Epithelial cell of esophagus (primary cell): Measurements from ENCODE around the gene NPRL2.

Experiments
- DNase-seq: peaks from one replicate; pipeline ENCODE4 v3.0.0; 2010; ENCODE audit warnings: low read depth
- H3K4me3 ChIP-seq: 2 replicates; pipeline ENCODE4 v1.5.1; 2011; ENCODE audit warnings: mild to moderate bottlenecking, low read length, control low read depth
- TF ChIP-seq, protein P1 (sequence below): IDR thresholded peaks from 2 replicates; pipeline ENCODE4 v1.5.1; 2011; ENCODE audit warnings: low read depth, mild to moderate bottlenecking, low read length, control low read depth, inconsistent platforms; ENCODE audit not compliant: insufficient read depth; ENCODE audit errors: missing control alignments

The NPRL2 gene

GRCh38 chr3:50322386-50323091, 28.0 kb downstream of the NPRL2 start, which contains the start of gene HYAL2:
Gene HYAL2, minus strand, starts transcription at chr3:50322745. Its CDS starts 2,256 bp downstream, at chr3:50320489.
- TF ChIP-seq, protein P1, sequence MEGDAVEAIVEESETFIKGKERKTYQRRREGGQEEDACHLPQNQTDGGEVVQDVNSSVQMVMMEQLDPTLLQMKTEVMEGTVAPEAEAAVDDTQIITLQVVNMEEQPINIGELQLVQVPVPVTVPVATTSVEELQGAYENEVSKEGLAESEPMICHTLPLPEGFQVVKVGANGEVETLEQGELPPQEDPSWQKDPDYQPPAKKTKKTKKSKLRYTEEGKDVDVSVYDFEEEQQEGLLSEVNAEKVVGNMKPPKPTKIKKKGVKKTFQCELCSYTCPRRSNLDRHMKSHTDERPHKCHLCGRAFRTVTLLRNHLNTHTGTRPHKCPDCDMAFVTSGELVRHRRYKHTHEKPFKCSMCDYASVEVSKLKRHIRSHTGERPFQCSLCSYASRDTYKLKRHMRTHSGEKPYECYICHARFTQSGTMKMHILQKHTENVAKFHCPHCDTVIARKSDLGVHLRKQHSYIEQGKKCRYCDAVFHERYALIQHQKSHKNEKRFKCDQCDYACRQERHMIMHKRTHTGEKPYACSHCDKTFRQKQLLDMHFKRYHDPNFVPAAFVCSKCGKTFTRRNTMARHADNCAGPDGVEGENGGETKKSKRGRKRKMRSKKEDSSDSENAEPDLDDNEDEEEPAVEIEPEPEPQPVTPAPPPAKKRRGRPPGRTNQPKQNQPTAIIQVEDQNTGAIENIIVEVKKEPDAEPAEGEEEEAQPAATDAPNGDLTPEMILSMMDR = no peak
- DNase-seq = no peak
- peak within 1 kb of the TSS; percentile 92 for H3K4me3 ChIP-seq

- H3K4me3 ChIP-seq = peak overlapping the region; percentile 92
- DNase-seq = no peak
- TF ChIP-seq, protein P1 = no peak
Measured at GRCh38 chr3:50322115-50322385, 28.5 kb downstream of the NPRL2 start.

DNA sequence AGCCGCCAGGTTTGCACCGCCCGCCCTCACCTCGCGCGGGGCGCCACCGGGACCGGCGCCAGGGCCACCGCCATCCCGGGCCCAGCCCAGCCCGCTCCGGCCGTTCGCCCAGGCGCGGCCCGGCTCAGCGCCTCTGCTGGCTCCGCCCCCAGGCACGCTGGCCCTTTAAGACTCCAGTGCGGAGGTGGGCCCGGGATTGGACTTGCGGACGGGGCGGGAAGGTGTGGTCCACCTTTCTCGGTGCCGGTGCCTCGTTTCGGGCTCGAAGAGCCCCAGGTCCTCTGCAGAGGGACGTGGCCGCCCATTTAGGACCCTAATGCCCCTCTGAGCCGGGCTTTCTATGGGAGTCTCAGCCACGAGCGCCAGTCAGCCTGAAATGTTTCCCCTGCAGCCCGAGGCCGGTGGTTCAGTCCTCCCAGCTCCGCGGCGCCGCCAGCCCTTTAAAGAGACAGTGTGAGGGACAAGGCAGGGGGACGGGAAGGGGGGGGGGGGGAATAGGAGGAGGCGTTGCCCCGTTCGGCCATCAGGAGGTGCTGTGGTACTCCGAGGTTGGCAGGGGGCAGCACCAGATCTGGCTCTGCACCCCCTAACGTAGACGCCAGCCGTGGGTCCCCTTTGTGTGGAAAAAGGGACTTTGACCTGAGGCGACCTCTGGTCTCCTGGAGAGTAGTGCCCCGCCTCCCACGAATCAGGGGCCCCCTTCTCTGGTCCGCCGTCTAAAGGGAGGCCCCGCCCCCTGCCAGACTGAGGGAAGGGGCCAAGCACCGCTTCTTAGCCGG, 29.1 kb downstream of the NPRL2 start:
- peak; percentile 92 for DNase-seq
- TF ChIP-seq, protein P1 = peak; percentile 36
- H3K4me3 ChIP-seq = peak overlapping the region; percentile 92

DNA sequence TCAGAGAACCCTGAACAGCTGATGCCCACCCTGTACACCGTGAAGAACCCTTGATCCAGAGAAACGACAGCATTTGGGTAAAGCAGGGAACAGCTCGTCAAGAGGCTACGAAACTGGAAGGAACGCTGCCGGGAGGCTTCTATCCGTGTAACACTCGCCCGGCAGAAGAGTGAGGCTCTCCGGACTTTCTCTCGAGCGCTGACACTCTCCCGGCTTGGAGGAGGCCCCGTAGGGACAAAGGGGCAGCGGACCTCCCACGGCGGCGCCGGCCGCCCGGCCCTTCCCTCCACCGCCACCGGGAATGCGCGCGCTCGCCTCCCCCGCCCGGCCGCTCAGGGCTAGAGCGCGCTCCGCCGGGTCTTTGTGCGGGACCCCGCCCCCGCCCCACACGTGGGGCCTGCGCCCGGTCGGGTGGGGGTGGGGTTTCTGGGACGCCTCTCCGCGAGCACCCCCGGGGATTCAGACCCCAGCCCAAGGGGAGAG, 29.7 kb downstream of the NPRL2 start:
- DNase-seq = peak; percentile 79
- H3K4me3 ChIP-seq = peak overlapping the region; percentile 92
- TF ChIP-seq, protein P1 = no peak

GRCh38 chr3:50319894-50320625, 30.5 kb downstream of the NPRL2 start:
- H3K4me3 ChIP-seq = peak overlapping the region; percentile 92
- DNase-seq = no peak
- TF ChIP-seq, protein P1 = no peak

- no peak overlapping the region for H3K4me3 ChIP-seq
- no peak for DNase-seq
- TF ChIP-seq, protein P1 = no peak
Measured at GRCh38 chr3:50319181-50319893, 31.2 kb downstream of the NPRL2 start.
